ENCODE results near the gene SPATC1L.
"Not testable (repeated sequence)": the region's sequence is repeated elsewhere in the genome, so short reads cannot be mapped to it uniquely, and the experiment has no call there.

The SPATC1L gene

GRCh38 chr21:46145159-46145839 lies 39.0 kb downstream of the SPATC1L start:
- no peak for DNase-seq (ENCODE audit: low spot score)
- TF ChIP-seq CTCF (IDR thresholded peaks at IDR 0.05; ENCODE audit: extremely low read depth, missing control alignments): no peak

GRCh38 chr21:46144464-46145070 lies 39.7 kb downstream of the SPATC1L start:
- no peak for TF ChIP-seq CTCF (IDR thresholded peaks at IDR 0.05; ENCODE audit: extremely low read depth, missing control alignments)

GRCh38 chr21:46142582-46143473 lies 41.4 kb downstream of the SPATC1L start:
- DNase-seq (ENCODE audit: low spot score): no peak

More at GRCh38 chr21:46144464-46145070, 39.7 kb downstream of the SPATC1L start:
- DNase-seq (ENCODE audit: low spot score): no peak

GRCh38 chr21:46141767-46142581 lies 42.3 kb downstream of the SPATC1L start:
- TF ChIP-seq CTCF (IDR thresholded peaks at IDR 0.05; ENCODE audit: extremely low read depth, missing control alignments): no peak
- DNase-seq (ENCODE audit: low spot score): no peak

More at GRCh38 chr21:46142582-46143473, 41.4 kb downstream of the SPATC1L start:
- no peak for TF ChIP-seq CTCF (IDR thresholded peaks at IDR 0.05; ENCODE audit: extremely low read depth, missing control alignments)

GRCh38 chr21:46140352-46141003 lies 43.8 kb downstream of the SPATC1L start:
- not testable (repeated sequence) for DNase-seq (ENCODE audit: low spot score)

GRCh38 chr21:46139686-46140085 lies 44.6 kb downstream of the SPATC1L start:
- DNase-seq (ENCODE audit: low spot score): no peak
- no peak for TF ChIP-seq CTCF (IDR thresholded peaks at IDR 0.05; ENCODE audit: extremely low read depth, missing control alignments)
